CD4-positive, alpha-beta T cell treated with Interleukin-4 for 4 hours (primary cell): ENCODE results near the gene ELP4.
"Not testable (repeated sequence)": the region's sequence is repeated elsewhere in the genome, so short reads cannot be mapped to it uniquely, and the experiment has no call there.

Experiments used
- DNase-seq: peaks from one replicate; pipeline ENCODE4 v3.0.0-alpha.2; 2020

The ELP4 gene

DNA sequence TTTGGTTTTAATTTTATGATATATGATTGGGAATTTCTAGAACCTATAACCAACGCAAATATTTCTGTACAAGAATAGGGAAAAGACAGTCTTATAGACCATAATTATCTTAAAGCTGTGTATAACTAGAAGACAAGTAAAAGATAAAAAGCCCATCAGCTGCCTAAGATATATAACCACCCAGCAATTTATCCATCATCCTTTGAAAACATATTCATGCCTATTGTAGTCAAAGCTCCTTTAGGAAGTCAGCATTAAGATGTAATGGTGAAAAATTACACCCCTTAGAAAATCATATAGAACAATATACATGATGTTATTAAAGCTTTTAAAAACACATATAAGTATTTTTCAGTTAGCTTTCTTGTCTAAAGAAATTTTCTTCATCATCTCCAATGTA, 46.4 kb downstream of the ELP4 start:
- DNase-seq: no peak

GRCh38 chr11:31558001-31558400, 48.4 kb downstream of the ELP4 start:
- DNase-seq: no peak

DNA sequence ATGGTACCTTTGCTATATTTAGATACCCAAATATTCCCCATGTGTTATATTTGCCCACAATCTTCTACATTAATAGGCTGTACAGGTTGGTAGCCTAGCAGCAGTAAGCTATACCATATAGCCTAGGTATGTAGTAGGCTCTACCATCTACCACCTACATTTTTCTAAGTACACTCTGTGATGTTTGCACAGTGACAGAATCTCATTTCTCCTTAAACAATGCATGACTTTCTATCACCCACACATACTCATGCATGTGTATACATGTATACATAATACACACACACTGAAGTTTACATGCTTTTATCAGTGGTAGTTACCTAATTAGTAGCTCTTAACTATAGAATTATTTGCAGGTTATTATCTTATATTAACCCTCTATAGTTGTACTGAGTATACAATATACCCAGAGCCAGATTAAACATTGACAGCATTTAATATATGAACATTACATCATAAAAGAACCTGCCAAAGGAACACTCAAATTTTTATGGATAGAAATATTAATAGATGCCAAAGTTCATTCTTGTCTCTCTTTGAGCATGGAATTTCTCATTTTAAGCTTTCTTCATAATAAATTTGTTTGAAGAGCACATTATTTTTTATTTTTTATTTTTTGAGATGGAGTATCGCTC, 51.4 kb downstream of the ELP4 start:
- no peak for DNase-seq

DNA sequence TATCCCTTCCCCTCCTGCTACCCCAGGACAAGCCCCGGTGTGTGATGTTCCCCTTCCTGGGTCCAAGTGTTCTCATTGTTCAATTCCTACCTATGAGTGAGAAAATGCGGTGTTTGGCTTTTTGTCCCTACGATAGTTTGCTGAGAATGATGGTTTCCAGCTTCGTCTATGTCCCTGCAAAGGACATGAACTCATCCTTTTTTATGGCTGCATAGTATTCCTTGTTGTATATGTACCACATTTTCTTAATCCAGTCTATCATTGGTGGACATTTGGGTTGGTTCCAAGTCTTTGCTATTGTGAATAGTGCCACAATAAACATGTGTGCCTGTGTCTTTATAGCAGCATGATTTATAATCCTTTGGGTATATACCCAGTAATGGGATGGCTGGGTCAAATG, 55.0 kb downstream of the ELP4 start:
- DNase-seq: not testable (repeated sequence)

- not testable (repeated sequence) for DNase-seq
Observed at GRCh38 chr11:31574133-31574532, 64.6 kb downstream of the ELP4 start.

- not testable (repeated sequence) for DNase-seq
Observed at GRCh38 chr11:31575764-31576163, 66.2 kb downstream of the ELP4 start.

DNA sequence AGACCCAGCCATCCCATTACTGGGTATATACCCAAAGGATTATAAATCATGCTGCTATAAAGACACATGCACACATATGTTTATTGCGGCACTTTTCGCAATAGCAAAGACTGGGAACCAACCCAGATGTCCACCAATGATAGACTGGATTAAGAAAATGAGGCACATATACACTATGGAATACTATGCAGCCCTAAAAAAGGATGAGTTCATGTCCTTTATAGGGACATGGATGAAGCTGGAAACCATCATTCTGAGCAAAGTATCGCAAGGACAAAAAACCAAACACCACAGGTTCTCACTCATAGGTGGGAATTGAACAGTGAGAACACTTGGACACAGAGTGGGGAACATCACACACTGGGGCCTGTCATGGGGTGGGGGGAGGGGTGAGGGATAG, 69.8 kb downstream of the ELP4 start:
- not testable (repeated sequence) for DNase-seq

GRCh38 chr11:31582697-31583096, 73.1 kb downstream of the ELP4 start:
- DNase-seq: no peak

DNA sequence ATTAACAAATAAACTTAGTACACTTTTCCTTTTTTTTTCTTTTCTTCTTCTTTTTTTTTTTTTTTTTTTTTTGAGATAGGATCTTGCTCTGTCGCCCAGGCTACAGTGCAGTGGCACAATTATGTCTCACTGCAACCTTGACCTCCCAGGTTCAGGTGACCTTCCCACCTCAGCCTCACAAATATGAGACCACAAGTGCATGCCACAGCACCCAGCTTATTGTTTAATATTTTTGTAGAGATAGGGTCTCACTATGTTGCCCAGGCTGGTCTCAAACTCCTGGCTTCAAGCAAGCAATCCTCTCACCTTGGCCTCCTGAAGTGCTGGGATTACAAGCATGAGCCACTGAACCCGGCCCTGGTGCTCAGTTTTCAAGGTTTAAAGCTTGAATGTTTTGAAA, 88.9 kb downstream of the ELP4 start:
- DNase-seq: no peak

- no peak for DNase-seq
Observed at GRCh38 chr11:31601635-31602282, 92.2 kb downstream of the ELP4 start.

GRCh38 chr11:31606893-31607292, 97.3 kb downstream of the ELP4 start:
- no peak for DNase-seq

- DNase-seq: no peak
Observed at GRCh38 chr11:31607914-31608313, 98.3 kb downstream of the ELP4 start.

GRCh38 chr11:31608995-31609394, 99.4 kb downstream of the ELP4 start:
- DNase-seq: no peak

DNA sequence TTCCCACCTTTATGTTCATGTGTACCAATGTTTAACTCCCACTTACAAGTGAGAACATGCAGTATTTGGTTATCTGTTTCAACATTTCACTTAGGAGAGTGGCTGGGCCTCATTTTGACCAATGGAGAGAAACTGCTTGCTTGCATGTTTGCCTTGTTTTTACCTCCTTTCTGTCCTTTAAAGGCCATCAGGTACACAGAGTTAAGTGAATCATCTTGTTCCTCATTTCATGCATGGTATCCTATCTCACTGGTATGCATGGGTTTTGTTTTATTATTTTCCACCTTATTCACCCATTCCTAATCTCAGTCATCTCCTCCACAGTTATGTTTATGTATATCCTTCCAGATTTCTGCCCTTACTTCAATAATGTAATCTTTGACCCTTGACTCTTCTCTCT, 101.0 kb downstream of the ELP4 start:
- no peak for DNase-seq

GRCh38 chr11:31617246-31617645, 107.7 kb downstream of the ELP4 start:
- no peak for DNase-seq

GRCh38 chr11:31619980-31620379, 110.4 kb downstream of the ELP4 start:
- no peak for DNase-seq

DNA sequence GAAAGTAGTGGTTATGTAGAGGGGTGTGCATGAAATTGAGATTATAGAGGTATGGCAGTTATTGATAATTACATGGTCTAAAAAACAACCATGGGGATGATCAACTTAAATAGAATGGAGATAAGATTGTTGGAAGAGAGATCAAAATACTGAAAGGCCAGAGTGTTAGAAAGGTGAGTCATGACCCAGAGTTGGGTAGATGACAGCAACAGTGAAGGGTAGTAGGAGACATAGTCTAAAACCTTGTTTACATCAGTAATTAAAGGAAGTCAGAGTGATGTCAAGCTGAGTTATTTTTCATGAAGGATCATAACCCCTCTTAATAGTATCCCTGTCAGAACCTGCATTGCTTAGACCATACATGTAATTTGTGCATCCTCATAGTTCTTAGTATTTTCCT, 110.9 kb downstream of the ELP4 start:
- DNase-seq: no peak

- no peak for DNase-seq
Observed at GRCh38 chr11:31625868-31626267, 116.3 kb downstream of the ELP4 start.

- DNase-seq: no peak
Observed at GRCh38 chr11:31628111-31628510, 118.5 kb downstream of the ELP4 start.

- no peak for DNase-seq
Observed at GRCh38 chr11:31636983-31637382, 127.4 kb downstream of the ELP4 start.

DNA sequence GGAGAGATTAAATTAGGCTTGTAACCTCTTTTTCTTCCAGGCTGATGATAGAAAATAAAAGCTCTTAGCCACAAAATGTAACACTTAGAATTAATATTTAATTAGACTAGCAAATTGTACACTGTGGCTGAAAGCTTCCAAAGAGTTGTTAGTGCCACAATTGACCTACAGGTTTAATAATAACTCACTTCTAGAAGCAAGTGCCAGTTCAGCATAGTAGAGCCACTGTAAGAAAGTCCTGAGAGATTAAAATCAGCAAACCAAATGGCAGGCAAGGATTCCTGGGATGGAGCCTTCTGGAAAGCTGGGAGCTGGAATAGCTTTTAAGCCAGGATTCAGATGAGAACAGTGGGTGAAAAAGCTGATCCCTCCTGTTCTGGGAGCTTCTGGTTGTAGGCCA, 131.0 kb downstream of the ELP4 start:
- no peak for DNase-seq

DNA sequence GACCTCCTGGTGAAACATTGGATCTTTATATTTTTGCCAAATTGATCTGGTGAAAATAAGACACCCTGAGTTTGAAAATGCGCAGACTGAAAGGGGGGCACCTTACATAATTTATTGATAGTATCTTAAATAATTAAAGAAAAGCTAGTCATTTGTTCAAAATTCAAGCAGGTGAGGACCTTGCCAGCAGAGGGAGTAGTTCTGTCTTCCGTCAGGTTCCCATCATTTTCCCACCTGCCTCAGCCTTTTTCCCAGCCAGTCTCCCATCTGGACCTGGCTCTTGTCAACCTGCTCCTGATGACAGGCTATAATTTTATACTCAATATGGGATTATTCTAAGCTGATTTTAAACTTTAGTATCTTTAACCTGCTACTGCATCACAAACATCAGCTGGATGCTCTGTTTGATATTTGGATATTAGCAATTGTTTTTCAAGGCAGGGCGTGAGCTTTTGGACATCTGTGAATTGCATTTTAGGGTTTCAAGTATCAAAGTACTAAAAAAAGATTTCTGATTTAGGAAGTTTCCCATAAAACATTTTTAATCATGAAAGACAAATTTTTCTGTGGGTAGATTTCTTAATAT, 132.0 kb downstream of the ELP4 start:
- DNase-seq: no peak

DNA sequence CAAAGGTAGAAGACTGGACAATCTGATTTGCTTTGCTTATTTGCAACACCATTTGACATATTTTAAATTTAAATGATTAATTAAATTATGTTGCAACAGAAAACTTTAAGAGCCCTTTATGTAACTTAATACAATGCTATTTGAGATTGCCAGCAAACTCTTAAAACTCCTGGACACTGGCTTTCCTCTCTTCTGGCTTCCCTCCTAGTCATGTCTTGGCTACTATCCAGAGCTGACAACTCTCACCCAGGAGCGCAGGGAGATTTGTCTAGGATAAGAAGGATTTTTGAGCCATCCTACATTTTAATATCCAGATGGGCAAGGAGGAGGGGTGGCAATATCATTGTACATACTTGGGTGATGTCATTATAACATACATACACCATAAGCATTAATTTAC, 134.3 kb downstream of the ELP4 start:
- DNase-seq: no peak

DNA sequence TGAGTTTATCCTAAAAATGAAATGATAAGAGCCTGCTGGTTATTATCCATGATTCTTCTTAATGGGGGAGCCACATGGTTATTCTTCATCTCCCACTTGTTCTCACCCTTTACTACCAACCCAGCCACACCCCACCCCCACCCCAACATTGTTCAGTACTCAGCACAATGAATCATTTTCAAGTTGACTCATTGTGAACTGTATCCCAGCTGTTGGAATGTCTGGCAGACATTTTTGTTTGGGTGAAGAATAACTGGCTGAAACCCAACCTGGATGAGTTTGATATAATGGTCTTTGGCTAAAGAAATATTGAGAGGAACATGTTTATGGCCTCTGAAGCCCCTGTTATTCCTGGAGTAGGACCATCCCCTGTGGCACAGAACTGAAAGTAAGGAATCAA, 136.2 kb downstream of the ELP4 start:
- DNase-seq: no peak

DNA sequence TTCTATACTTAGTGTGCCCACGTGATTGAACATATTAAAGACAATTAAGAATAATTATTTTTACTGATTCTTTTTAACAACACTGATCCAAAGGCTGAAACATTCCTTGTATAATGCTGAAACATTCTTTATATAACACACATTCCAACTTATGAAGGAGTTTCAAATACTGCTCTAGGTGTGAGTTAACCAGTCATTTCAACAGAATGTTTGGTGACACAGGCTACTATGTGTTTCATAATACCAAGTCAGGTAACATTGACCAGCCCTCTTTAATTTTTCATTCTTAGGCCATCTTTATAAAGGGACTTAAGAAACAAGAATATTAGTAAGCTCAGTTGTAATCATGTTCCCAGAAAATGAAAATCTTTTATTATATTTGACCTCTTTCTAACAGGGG, 136.6 kb downstream of the ELP4 start:
- DNase-seq: no peak
